GM12878 (cell line): ENCODE data around the gene BCOR. TPM values are rescaled to one million over a fixed set of nuclear protein-coding genes. Genes with fewer than 3 reads are reported as not detected.

Experiments
- ATAC-seq: fragments of 200-7000 bp; cut with Tn5 transposase; 3 replicates; pipeline ENCODE4 v1.9.1; 2020; ENCODE audit warnings: mild to moderate bottlenecking, moderate library complexity
- BruUV-seq: library from RNA; stranded (reverse); fragments of 400-500 nt; replicated peaks from 2 replicates; lab custom pipeline; 2021; lab: Mats Ljungman, UMichigan
- CTCF ChIA-PET: fragments of 300-600 bp; sonication (Branson Sonifier 250); formaldehyde crosslinking; extraction: SDS; loops from one replicate; lab custom pipeline; 2021; ENCODE audit warnings: inconsistent platforms; lab: Yijun Ruan, JAX
- POLR2A ChIA-PET: fragments of 350-600 bp; formaldehyde crosslinking; extraction: SDS; loops from one replicate; lab custom pipeline; 2021; ENCODE audit warnings: inconsistent platforms; lab: Charles Lee
- RAD21 ChIA-PET: fragments of 300-600 bp; sonication (Branson Sonifier 250); formaldehyde crosslinking; loops from one replicate; lab custom pipeline; 2023; ENCODE audit warnings: antibody characterized with exemption; ENCODE audit not compliant: unreplicated experiment; lab: Charles Lee
- SMC1A ChIA-PET: fragments of 300-600 bp; sonication (Branson Sonifier 250); formaldehyde crosslinking; loops from one replicate; lab custom pipeline; 2023; ENCODE audit not compliant: unreplicated experiment, uncharacterized antibody; lab: Charles Lee
- DNase-seq: peaks from one replicate; pipeline ENCODE4 v3.0.0-alpha.2; 2011; ENCODE audit warnings: low read depth, low spot score
- FAIRE-seq: peaks from 3 replicates; lab custom pipeline; 2011; peaks lifted over from hg19 to GRCh38; lab: Jason Lieb, UNC
- H2AFZ ChIP-seq: 2 replicates; pipeline ENCODE4 v1.6.0; 2011; ENCODE audit warnings: low read depth, low read length, control low read depth; ENCODE audit not compliant: control insufficient read depth
- H3K27ac ChIP-seq: 2 replicates; pipeline ENCODE4 v1.5.1; 2011; ENCODE audit warnings: control low read depth; ENCODE audit not compliant: control insufficient read depth, insufficient read depth
- H3K27me3 ChIP-seq, 2 experiments: replicated peaks in 1 of 2; 2 replicates each; pipeline versions ENCODE4 v1.6.0 to v1.6.1; 2011; ENCODE audit warnings: low read length in 1 of 2; ENCODE audit not compliant: control insufficient read depth in 2 of 2, insufficient read depth in 2 of 2
- H3K36me3 ChIP-seq, 2 experiments: 2 replicates each; pipeline ENCODE4 v1.5.1; 2011; ENCODE audit warnings: low read length in 1 of 2; ENCODE audit not compliant: control insufficient read depth in 2 of 2, insufficient read depth in 2 of 2
- H3K4me1 ChIP-seq: 2 replicates; pipeline ENCODE4 v1.6.1; 2011; ENCODE audit warnings: mild to moderate bottlenecking, low read length, moderate library complexity, mixed read lengths; ENCODE audit not compliant: control insufficient read depth, insufficient read depth
- H3K4me2 ChIP-seq: 2 replicates; pipeline ENCODE4 v1.6.0; 2011; ENCODE audit warnings: control low read depth; ENCODE audit not compliant: control insufficient read depth, insufficient read depth
- H3K4me3 ChIP-seq: fragments of 200-600 bp; sonication (generic); 2 replicates; pipeline ENCODE4 v1.5.1; 2016
- H3K79me2 ChIP-seq: 2 replicates; pipeline ENCODE4 v1.6.0; 2011; ENCODE audit warnings: low read length; ENCODE audit not compliant: control insufficient read depth, insufficient read depth
- H3K9ac ChIP-seq: 2 replicates; pipeline ENCODE4 v1.8.0; 2011; ENCODE audit warnings: low read length, control low read depth, mixed read lengths; ENCODE audit not compliant: control insufficient read depth, insufficient read depth
- H3K9me3 ChIP-seq: replicated peaks from 3 replicates; pipeline ENCODE4 v1.5.1; 2011; ENCODE audit warnings: mild to moderate bottlenecking, low read length; ENCODE audit not compliant: control insufficient read depth, insufficient read depth
- H4K20me1 ChIP-seq: 2 replicates; pipeline ENCODE4 v1.6.0; 2011; ENCODE audit not compliant: control insufficient read depth, insufficient read depth
- HDAC2 ChIP-seq: fragments of 200-600 bp; sonication (generic); IDR thresholded peaks from 2 replicates; pipeline ENCODE4 v1.6.1; 2017
- HDGF ChIP-seq: fragments of 450-650 bp; IDR thresholded peaks from 2 replicates; pipeline ENCODE4 v1.6.1; 2016; ENCODE audit warnings: antibody characterized with exemption
- JUND ChIP-seq: IDR thresholded peaks from 2 replicates; pipeline ENCODE4 v1.6.1; 2012; ENCODE audit warnings: low read depth, mild to moderate bottlenecking, low read length, improper control_type of control experiment, moderate library complexity
- KDM1A ChIP-seq: fragments of 200-600 bp; sonication (generic); IDR thresholded peaks from 2 replicates; pipeline ENCODE4 v1.6.1; 2016; ENCODE audit warnings: borderline replicate concordance
- MEF2A ChIP-seq: IDR thresholded peaks from 2 replicates; pipeline ENCODE4 v1.6.1; 2011; ENCODE audit warnings: low read depth, mild to moderate bottlenecking, low read length, moderate library complexity; ENCODE audit not compliant: insufficient read depth
- NBN ChIP-seq: fragments of 450-650 bp; IDR thresholded peaks from 2 replicates; pipeline ENCODE4 v1.6.1; 2016
- NFYB ChIP-seq: IDR thresholded peaks from 2 replicates; pipeline ENCODE4 v1.6.1; 2011; ENCODE audit warnings: low read depth, mild to moderate bottlenecking, low read length, improper control_type of control experiment, moderate library complexity; ENCODE audit not compliant: insufficient read depth
- NR2F1 ChIP-seq: fragments of 450-650 bp; conservative IDR thresholded peaks from 2 replicates; pipeline ENCODE4 v1.6.1; 2017; ENCODE audit warnings: mild to moderate bottlenecking
- TCF7 ChIP-seq: IDR thresholded peaks from 2 replicates; pipeline ENCODE4 v1.6.1; 2014; ENCODE audit warnings: antibody characterized with exemption, borderline replicate concordance
- YY1 ChIP-seq: IDR thresholded peaks from 2 replicates; pipeline ENCODE4 v1.6.1; 2011; ENCODE audit warnings: low read depth, mild to moderate bottlenecking, low read length
- ZNF207 ChIP-seq: fragments of 450-650 bp; IDR thresholded peaks from 2 replicates; pipeline ENCODE4 v1.6.1; 2014; ENCODE audit warnings: antibody characterized with exemption, mild to moderate bottlenecking, borderline replicate concordance
- WGBS: methylation state at CpG from one replicate; pipeline ENCODE4 v1.1.6; 2016; ENCODE audit warnings: low lambda C conversion rate; ENCODE audit not compliant: insufficient replicate concordance, insufficient coverage; ENCODE audit errors: missing lambda C conversion rate; 5-methylcytosine and 5-hydroxymethylcytosine counted together
- in situ Hi-C: fragments of 300-500 bp; cut with MboI; formaldehyde crosslinking; loops from 9 replicates; pipeline ENCODE4 v1.14.3; 2018; ENCODE audit warnings: mixed read lengths
- intact Hi-C: fragments of 100-400 bp; cut with micrococcal nuclease; formaldehyde crosslinking; loops from one replicate; pipeline ENCODE4 v1.14.2; 2022; ENCODE audit not compliant: unreplicated experiment
- polyA plus RNA-seq, 11 experiments: library from polyadenylated mRNA; depleted of rRNA in 4 of 11; unstranded in 6 of 11; stranded (reverse) in 5 of 11; fragments of >200 nt; fragmentation: Nextera tagmentation in 4 of 11; fragmentation: Illumina TruSeq in 1 of 11; extraction: Ambion mirVana in 4 of 11; extraction: Trizol in 1 of 11; gene quantifications; 1 replicate in 1 of 11; 2 replicates in 10 of 11; pipeline versions ENCODE4 v1.2.1 to v1.2.3, GENCODE V29; 2011 to 2016; ENCODE audit warnings: inconsistent platforms in 2 of 11, missing spikeins in 2 of 11, low read depth in 1 of 11
- total RNA-seq, 4 experiments: library from RNA; depleted of rRNA in 3 of 4; stranded (reverse); fragments of >200 nt in 3 of 4; fragmentation: Illumina TruSeq in 1 of 4; extraction: Trizol in 1 of 4; gene quantifications; 2 replicates each; pipeline versions ENCODE4 v1.2.1 to v1.2.3, GENCODE V29; 2013 to 2021
- TF ChIP-seq, protein P1 (sequence below): fragments of 450-650 bp; IDR thresholded peaks from 2 replicates; pipeline ENCODE4 v1.6.1; 2017; ENCODE audit warnings: mild to moderate bottlenecking, moderate library complexity
- TF ChIP-seq, protein P2 (sequence below): fragments of 450-650 bp; IDR thresholded peaks from 2 replicates; pipeline ENCODE4 v1.6.1; 2018; ENCODE audit warnings: mild to moderate bottlenecking, low read depth, moderate library complexity; ENCODE audit not compliant: partially characterized antibody

BCOR gene
- total and polyA plus RNA-seq, 10 of the 15 experiments (the other 5 are each of a cell fraction or from before 2014, with no cell fraction given), result 5.1 to 16.4 (median 10.1) TPM

DNA sequence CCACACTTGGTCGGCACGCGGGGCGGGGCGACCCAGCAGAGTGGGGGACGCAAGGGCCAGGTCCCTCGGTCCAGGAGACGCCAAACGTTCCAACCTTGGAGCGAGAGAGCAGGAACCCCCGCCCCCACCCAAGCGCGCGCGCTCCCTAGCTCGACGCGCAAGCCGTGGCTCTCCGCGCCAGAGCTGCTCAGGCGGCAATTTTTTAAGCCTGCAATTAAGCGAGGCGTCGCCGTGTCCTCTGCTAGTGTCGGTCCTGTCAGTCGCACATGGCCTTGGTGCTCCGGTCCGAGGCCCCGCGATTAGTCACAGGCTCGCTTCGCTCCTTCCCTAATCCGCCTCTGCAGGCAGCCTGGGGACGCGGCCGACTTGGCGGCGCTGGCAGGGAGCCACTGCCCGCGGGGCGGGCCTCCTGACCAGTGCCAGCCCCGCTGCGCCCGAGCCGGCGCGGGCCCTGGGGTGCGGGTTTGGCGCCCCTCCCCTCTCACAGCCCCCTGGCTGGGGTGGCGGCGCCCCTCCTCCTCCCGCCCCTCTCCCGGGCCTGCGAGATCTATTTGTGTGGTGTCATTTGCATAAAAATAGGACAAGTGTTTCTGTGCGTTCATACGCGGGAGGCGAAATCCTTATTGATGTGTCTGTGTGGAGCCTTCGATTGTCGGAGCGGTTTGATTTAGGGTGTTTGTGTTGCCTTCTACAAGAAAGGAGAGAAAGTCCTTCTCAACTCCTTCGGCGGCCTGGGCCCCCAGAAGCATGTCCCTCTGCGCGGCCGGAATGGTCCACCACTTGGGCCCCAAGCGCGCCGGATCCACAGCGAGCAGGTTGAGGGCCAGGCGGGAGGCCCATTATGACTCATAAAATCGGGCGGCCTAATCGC lies 9.8 kb upstream of the BCOR start:
- no TSS peak for BruUV-seq
- intact Hi-C loops, result no loop called here
- no peak overlapping the region; the same call in 1 of the 2 replicates for H2AFZ ChIP-seq
- H4K20me1 ChIP-seq, result no peaks in the 10 kb centered on the region
- ATAC-seq, result peak; percentile 9; the same call in 1 of the 3 replicates
- H3K27me3 ChIP-seq, result no peaks in the 10 kb centered on the region; a peak in 1 of 4 replicates
- H3K9ac ChIP-seq, result no peak overlapping the region
- H3K27ac ChIP-seq, result no peak overlapping the region
- CTCF ChIA-PET, result no interaction called here
- peaks cover 4% of the 10 kb centered on the region for H3K79me2 ChIP-seq
- SMC1A ChIA-PET, result no interaction called here
- H3K9me3 ChIP-seq, result no peaks in the 10 kb centered on the region; the same call in 2 of the 3 replicates
- no peak for DNase-seq
- in situ Hi-C loops, result no loop called here
- RAD21 ChIA-PET, result no interaction called here
- no peak for FAIRE-seq
- POLR2A ChIA-PET, result no interaction called here
- no peak for TF ChIP-seq NBN
- no peak for TF ChIP-seq KDM1A
- no peak for TF ChIP-seq JUND
- TF ChIP-seq ZNF207, result no peak
- TF ChIP-seq MEF2A, result no peak
- TF ChIP-seq HDAC2, result no peak
- TF ChIP-seq, protein P1, sequence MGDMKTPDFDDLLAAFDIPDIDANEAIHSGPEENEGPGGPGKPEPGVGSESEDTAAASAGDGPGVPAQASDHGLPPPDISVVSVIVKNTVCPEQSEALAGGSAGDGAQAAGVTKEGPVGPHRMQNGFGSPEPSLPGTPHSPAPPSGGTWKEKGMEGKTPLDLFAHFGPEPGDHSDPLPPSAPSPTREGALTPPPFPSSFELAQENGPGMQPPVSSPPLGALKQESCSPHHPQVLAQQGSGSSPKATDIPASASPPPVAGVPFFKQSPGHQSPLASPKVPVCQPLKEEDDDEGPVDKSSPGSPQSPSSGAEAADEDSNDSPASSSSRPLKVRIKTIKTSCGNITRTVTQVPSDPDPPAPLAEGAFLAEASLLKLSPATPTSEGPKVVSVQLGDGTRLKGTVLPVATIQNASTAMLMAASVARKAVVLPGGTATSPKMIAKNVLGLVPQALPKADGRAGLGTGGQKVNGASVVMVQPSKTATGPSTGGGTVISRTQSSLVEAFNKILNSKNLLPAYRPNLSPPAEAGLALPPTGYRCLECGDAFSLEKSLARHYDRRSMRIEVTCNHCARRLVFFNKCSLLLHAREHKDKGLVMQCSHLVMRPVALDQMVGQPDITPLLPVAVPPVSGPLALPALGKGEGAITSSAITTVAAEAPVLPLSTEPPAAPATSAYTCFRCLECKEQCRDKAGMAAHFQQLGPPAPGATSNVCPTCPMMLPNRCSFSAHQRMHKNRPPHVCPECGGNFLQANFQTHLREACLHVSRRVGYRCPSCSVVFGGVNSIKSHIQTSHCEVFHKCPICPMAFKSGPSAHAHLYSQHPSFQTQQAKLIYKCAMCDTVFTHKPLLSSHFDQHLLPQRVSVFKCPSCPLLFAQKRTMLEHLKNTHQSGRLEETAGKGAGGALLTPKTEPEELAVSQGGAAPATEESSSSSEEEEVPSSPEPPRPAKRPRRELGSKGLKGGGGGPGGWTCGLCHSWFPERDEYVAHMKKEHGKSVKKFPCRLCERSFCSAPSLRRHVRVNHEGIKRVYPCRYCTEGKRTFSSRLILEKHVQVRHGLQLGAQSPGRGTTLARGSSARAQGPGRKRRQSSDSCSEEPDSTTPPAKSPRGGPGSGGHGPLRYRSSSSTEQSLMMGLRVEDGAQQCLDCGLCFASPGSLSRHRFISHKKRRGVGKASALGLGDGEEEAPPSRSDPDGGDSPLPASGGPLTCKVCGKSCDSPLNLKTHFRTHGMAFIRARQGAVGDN, result no peak
- TF ChIP-seq, protein P2, sequence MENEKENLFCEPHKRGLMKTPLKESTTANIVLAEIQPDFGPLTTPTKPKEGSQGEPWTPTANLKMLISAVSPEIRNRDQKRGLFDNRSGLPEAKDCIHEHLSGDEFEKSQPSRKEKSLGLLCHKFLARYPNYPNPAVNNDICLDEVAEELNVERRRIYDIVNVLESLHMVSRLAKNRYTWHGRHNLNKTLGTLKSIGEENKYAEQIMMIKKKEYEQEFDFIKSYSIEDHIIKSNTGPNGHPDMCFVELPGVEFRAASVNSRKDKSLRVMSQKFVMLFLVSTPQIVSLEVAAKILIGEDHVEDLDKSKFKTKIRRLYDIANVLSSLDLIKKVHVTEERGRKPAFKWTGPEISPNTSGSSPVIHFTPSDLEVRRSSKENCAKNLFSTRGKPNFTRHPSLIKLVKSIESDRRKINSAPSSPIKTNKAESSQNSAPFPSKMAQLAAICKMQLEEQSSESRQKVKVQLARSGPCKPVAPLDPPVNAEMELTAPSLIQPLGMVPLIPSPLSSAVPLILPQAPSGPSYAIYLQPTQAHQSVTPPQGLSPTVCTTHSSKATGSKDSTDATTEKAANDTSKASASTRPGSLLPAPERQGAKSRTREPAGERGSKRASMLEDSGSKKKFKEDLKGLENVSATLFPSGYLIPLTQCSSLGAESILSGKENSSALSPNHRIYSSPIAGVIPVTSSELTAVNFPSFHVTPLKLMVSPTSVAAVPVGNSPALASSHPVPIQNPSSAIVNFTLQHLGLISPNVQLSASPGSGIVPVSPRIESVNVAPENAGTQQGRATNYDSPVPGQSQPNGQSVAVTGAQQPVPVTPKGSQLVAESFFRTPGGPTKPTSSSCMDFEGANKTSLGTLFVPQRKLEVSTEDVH, result no peak
- no peak for TF ChIP-seq YY1
- no peak for TF ChIP-seq NFYB
- no peak for TF ChIP-seq NR2F1
- no peak for TF ChIP-seq TCF7
- TF ChIP-seq HDGF, result no peak
- no peaks in the 10 kb centered on the region for H3K36me3 ChIP-seq
- peaks cover 11% of the 10 kb centered on the region; the same call in 1 of the 2 replicates for H3K4me1 ChIP-seq
- H3K4me3 ChIP-seq, result peak overlapping the region; percentile 45; the same call in 1 of the 2 replicates
- H3K4me2 ChIP-seq, result peak overlapping the region; percentile 88
- 58% methylated on average over 67 of the region's 76 CpGs for WGBS
